NCI-H2171 treated with DMSO at 0.1 percent for 48 hours (cell line): ENCODE data around the gene IGF2BP1.
"Not testable (repeated sequence)": the region's sequence is repeated elsewhere in the genome, so short reads cannot be mapped to it uniquely, and the experiment has no call there.

Experiments
- DNase-seq: peaks from one replicate; lab custom pipeline; 2025; lab: John Stamatoyannopoulos, UW

The IGF2BP1 gene

DNA sequence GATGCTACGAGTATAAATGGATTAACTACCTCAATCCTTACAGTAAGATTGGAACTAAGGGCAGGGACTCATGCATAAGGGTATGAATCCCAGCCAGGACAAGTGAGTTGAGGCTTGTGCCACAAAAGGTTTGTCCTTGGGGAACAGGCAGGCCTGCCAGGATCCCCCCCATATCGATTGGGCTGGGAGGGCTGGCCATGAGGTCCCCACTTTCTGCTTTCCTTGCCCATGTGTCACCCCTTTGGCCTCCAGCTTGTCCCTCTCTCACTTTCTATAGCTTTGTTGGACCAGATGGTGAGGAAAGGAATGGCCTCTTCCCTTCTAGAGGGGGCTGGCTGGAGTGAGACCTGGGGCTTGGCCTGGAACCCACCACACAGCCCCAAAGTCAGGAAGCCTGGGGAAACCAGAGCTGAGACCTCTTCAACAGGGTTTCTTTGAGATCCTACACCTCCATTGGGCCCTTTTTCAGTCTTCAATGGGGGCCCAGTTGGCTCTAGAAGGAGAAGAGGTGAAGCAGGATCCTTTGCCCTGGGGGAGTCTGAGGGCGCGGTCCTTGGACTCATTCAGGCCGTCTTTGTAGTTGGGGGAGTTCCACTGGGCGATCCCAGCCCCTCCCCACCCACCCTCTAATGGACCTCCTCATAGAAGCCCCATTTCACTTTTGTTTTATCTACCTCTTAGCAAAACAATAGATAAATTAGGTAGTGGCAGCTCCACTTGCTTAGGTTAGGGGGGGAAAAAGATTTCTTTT lies 57.3 kb downstream of the IGF2BP1 start:
- DNase-seq: no peak

DNA sequence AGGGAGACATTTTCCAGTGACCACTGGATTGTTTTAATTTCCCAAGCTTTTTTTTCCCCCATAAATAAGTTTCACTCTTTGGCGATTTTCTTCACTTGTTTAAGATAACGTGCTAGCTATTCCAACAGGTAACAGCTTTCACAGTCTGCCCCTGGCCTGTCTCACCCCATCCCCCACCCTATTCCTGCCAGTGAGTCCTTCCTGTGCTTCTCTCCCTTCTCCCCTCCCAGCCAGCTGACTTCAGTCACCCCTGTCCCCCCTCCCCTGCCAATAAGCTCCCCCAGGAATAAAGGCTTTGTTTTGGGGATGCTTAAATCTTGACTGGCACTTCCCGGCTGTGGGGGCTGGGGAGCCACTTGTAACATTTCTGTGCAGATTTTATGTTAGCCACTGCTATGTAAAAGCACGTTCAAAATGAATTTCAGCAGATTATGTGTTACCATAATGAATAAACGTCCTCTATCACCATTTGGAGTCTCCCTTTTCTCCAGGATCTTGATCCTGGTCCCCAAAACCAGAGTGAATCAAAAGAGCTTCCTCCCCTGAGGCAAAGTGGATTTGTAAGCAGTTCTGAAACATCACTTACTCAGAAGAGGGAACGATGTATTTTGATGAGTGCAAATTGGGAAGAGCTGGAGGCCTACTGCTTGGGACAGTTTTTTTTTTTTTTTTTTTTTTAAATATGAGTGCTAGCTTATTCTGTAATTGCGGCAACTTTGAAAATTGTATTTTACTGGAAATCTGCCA lies 58.2 kb downstream of the IGF2BP1 start:
- no peak for DNase-seq

DNA sequence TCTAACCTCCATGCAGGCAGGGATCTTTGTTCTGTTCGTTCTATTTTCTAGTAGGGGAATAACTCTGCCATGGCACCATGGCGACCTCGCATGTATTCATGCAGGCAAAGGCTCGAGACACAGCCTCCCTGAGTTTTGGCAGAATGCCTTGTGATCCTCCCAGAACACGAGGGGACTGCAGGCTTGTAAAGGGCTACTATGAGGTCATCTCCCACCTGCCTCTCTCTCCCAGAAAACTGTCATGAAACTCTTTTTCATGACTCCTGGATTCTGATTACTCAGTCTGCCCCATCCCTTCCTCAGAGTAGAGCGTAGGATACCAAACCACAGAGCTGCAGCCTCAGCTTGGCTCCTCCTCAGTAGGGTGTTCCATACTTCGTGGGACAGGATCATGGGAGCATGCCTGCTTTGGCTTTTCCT lies 64.3 kb downstream of the IGF2BP1 start:
- DNase-seq: no peak

DNA sequence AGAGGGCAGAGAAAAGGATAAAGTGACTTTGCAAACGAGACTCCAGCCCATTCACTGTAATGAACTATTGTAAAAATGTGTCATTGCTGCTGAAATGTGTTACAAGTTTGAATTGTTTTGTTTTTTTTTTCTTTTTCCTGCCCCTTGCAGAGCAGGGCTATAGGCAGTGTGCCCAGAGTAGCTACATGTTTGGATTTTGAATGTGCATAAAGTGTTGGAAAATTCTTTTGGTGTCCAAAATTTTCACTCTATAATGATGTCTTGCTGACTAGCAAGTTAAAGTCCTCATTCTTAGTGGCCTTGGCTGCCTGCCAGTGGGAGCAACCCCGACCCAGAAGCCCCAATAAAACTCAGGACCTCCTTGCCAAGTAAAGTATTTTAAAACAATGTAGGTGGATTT lies 66.5 kb downstream of the IGF2BP1 start:
- DNase-seq: no peak

DNA sequence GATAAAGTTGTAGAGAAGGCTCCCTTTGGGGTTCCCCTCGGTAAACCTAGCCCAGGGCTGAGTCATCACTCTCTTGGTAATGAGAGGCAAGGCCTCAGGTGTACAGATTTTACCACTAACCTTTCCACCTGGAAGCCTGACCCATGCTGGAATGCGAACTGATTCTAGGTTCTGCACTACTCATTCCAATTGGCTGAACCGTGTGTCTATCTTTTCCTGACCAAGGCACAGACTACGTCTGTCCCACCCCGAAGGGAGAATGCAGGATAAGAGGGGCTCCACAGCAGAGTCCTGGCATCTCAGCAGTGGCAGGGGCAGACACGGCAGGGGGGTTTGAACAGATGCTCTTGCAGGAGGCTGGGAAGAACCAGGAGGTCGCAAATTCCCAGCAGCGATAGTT lies 70.0 kb downstream of the IGF2BP1 start:
- DNase-seq: no peak

DNA sequence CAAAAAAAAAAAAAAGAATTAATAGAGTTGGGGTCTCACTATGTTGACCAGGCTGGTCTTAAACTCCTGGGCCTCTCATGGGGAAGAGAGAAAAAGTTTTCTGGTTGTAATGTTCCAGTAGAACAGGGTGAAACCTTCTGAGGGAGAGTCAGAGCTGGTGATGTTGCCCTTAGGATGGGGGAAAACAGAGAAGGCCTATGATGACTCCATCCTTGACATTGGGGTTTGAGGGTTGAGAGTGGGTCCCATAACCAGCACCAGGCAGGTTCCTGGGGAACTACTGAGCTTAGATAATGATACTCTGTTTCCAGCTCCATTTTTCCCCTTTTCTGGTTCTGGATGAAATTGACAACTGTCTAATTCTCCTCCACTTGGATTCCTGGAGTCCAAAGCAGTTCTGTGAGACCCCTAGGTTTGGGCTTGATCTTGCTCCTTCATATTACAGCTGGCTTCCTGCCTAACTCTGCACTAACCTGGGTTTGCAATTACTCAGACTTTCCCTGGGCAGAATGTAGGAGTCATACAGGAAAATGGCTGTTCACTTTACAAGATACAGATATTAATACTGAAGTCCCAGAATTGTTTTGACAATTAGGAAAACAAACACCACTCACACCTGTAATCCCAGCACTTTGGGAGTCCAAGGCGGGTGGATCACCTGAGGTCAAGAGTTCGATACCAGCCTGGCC lies 72.5 kb downstream of the IGF2BP1 start:
- DNase-seq: no peak

DNA sequence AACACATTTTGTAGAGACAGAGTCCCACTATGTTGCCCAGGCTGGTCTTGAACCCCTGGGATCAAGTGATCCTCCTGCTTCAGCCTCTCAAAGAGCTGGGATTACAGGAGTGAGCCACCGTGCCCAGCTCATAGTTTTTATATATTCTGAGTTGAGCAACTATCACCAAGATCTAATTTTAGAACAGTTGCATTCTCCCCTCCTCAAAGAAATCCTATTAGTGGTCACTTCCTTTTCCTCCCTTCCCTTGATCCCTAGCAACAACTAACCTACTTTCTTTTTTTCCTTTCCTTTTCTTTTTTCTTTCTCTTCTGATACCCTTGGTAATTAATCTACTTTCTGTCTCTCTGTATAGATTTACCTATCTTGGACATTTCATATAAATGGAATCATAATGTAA lies 73.9 kb downstream of the IGF2BP1 start:
- DNase-seq: no peak

DNA sequence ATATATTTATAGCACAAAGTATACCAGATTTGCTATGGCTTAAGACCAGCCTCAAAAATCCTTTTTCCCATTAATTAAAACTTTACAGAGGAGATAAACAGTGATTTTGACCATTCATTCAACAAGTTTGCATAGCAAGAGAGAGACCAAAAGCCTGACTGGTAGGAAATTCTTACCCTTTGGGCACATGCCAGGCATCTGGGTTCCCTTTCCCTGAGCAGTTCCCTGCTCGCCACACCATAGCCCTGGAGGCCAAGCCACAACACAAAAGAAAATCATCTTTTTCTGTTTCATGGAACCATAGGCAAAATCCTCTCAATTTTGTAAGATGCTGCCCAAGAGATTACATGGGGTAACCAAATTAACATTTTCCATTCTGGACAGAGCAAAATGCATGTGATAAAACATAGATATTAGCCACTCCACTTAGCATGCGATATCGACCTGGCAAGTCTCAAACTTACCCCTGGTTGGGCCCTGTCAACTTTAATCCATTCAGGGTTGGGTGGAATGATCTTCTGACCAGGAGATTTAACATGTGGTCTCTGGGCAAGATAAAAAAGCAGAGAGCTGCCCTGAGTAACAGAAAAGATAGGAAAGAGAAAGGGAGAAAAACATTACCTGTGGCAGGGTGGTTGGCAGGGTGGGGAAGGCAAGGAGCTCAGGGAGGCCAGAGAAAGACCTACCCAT lies 77.8 kb downstream of the IGF2BP1 start:
- DNase-seq: no peak

DNA sequence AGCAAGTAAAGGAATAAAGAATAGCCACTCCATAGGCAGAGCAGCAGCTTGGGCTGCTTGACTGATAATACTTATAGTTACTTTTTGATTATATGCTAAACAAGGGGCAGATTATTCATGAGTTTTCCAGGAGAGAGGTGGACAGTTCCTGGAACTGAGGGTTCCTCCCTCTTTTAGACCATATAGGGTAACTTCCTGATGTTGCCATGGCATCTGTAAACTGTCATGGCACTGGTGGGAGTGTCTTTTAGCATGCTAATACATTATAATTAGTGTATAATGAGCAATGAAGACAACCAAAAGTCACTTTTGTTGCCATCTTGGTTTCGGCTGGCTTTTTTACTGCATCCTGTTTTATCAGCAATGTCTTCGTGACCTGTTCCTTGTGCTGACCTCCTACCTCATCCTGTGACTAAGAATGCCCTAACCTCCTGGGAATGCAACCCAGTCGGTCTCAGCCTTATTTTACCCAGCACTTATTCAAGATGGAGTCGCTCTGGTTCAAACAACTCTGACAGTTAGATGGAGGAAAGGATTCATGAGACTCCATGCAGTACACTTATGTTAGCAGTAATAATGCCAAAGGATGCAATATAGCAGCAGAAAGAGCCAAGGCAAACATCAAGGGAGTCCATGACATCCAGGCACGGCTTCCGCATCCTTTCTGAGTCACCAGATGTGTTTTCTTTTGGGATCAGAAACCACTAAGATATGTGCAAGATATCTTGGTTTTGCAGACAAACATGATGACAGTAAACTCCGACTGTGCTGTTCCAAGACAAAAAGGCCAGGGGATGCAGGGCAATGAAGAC lies 79.6 kb downstream of the IGF2BP1 start:
- DNase-seq: no peak

DNA sequence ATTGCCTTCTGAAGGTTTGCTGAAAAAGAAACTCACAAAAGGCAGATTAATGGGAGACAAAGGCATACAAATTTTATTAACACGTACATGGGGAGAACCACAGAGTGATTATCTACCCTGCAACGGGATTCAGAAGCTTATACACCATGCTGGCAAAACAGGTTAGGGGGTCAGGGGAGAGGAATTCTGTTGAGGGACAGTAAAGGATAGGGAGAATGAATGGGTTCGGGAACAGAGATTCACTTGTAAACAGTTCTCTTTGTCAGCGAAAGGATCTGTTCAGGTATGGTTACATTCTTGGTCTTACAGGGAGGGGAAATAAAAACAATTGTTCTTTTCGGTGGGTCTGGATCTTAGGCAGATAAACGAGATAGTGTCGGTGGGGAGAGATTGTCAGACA lies 81.1 kb downstream of the IGF2BP1 start:
- no peak for DNase-seq

DNA sequence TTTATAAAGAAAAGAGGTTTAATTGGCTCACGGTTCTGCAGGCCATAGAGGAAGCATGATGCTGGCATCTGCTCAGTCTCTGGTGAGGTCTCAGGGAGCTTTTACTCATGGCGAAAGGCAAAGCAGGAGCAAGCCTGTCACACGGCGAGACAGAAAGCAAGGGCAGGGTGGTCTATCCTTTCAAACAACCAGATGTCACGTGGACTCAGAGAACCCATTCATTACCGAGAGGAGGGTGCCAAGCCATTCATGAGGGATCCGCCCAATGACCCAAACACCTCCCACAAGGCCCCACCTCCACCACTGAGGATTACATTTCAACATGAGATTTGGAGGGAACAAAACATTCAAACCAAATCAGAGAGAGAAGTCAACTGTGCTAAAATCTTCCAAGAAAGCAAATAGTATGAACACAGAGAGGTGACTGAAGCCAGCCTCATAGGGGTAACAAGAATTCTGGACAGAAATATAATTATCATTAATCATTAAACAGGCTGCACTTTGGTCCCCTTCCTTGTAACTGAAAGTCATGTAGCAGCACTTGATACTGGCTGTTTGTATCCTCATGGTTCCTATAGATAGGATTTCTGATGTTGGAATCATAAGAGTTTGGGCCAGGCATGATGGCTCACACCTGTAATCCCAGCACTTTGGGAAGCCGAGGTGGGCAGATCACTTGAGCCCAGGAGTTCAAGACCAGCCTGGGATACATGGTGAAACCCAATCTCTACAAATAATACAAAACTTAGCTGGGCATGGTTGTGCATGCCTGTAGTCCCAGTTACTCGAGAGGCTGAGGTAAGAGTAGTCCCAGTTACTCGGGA lies 82.9 kb downstream of the IGF2BP1 start:
- no peak for DNase-seq

DNA sequence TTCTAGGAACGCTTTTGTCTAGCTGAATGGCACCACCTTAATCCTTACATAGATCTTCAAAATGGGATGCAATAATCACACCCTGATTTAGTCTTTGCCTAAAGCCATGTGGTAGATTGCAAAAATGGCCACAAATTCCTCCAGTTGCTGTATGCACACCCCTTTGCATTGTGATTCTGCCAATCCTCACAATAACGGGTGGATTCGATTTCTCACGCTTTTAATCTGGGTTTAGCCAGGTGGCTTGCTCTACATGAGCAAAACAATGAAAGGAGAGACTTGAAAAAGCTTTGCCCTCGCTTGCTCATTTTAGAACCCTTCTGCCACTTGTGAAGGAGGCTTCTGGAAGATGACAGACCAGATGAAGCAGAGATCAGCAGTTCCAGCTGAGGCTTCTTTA lies 85.0 kb downstream of the IGF2BP1 start:
- DNase-seq: no peak

DNA sequence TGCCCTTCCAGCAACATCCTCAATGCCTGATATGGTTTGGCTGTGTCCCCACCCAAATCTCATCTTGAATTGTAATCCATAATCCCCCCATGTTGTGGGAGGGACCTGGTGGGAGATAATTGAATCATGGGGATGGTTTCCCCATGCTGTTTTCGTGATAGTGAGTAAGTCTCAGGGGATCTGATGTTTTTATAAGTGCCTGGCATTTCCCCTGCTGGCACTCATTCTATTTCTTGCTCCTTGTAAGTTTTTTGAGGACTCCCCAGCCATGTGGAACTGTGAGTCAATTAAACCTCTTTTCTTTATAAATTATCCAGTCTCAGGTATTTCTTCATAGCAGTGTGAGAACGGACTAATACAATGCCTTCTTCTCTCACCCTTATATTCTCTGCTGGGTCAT lies 87.9 kb downstream of the IGF2BP1 start:
- not testable (repeated sequence) for DNase-seq

DNA sequence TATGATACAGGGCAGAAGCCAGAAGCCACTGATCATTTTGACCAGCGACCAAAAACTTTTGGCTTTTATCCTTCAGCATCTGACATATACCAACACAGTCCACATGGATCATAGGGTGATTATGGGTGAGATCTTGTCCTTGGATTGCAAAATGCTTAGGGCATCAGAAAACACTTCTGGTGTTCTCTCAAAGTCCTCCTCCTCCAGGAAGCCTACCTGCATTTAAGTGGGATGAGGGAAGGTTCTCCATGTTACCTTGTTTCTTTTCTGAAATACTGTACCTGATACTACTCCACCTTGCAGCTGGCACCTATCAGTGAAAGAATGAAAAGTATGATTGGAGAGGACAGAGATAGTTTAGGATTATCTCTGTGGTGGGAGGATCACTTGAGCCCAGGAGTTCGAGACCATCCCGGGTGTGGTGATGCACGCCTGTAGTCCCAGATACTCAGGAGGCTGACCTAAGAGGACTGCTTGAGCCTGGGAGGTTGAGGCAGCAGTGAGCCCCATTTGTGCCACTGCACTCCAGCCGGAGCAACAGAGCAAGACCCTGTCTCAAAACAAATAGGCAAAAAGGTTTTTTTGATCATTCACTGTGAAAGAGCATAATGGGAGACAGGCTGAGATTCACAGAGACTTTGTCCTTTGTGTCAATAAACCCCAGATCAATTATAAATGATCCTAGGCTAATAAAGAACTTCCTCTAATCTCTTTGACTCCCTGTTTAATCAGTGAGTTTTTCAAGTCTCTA lies 88.6 kb downstream of the IGF2BP1 start:
- DNase-seq: no peak

DNA sequence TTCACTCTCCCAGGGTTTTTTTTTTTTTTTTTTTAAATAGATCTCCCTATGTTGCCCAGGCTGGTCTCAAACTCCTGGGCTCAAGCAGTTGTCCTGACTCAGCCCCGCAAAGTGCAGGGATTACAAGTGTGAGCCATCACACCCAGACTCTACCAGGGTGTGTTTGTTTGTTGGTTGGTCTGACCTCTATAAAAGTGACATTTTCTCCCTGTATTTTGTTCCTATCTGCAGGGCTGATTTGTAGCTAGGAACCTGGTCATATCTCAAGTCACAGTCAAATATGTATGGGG lies 89.1 kb downstream of the IGF2BP1 start:
- DNase-seq: no peak

DNA sequence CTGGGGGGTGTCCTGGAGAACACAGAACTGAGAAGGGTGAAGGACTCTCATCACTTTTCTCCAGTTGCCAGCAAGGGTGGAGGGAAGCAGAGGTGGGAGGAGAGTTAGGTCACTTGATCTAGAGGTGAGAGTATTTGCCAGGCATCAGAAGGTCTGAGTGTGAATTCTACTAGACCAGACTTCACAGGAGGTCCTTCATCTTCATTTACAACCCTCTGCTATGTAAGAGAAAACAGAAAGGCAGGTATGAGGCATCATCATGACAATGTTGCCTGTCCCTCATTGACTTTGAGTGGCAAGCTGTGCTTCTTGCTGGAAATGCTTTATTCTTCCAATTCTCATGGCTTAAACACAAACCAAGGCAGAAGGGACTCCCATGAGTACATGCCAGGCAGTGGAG lies 89.5 kb downstream of the IGF2BP1 start:
- no peak for DNase-seq

DNA sequence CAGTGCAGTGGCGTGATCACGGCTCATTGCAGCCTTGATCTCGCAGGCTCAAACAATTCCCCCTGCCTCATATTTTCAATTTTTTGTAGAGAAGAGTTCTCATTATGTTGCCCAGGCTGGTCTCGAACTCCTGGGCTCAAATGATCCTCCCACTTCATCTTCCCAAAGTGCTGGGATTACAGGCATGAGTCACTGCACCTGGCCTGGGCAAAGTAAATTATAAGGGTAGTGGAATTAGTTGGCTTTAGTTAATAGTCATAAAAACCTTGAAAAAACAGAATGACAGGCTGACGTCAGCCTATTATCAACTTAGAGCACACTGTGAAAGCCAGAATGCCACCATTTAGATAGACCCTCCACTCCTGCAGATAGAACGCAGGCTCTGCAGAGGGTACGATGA lies 91.9 kb downstream of the IGF2BP1 start:
- no peak for DNase-seq

DNA sequence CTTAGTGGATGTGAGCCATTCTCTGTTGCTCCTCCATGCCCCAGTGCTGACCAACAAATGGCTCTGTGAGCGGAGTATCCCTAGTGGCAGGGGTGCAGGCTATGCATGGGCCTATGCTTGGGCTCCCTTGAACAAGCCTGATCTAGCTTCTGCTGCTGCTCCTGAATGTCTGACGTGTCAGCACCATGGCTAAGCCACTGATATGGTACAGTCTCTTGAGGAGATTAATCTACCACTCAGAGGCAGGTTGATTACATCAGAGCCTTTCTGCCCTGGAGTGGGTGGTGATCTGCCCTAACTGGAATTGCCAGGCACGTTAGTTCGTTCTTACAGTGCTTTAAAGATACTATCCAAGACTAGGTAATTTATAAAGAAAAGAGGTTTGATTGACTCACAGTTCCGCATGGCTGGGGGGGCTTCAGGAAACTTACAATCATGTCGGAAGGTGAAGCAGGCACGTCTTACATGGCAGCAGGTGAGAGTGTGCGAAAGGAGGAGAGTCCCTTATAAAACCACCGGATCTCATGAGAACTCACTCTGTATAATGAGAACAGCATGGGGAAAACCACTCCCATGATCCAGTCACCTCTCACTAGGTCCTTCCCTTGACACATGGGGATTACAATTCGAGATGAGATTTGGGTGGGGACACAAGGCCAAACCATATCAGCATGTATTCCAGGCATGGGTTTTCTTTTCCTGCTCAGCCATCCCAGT lies 93.9 kb downstream of the IGF2BP1 start:
- no peak for DNase-seq

DNA sequence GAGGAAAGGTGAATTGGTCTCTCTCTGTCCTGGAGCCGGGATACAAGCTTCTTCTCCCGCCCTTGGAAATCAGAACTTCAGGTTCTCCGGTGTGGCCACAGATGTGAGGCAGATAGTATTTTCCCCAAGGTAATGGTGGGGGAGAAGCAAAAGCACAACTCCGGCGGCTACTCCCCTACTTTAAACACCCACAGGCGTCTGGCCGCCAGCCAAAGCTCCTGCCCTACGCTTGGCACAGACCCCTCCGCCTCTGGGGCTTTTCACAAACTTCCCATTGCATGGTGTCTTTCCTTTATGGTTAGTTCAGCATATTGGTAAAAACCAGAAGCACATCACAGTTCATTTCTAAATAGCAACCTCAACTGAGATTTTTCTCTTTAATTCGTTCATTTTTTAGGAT lies 95.9 kb downstream of the IGF2BP1 start:
- DNase-seq: no peak

DNA sequence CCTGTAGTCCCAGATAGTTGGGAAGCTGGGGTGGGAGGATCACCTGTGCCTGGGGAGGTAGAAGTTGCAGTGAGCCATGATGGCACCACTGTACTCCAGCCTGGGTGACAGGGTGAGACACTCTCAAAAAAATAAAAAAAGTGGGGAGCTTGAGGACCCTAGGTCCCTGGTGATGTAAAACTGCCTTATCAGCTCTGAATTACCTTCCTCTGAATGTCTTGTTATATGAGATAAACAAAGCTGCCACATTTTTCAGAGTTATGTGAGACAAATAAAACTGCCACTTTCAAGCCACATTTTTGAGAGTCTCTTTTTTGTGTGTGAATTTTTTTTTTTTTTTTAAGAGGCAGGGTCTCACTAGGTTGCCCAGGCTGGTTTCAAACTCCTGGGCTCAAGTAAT lies 103.4 kb downstream of the IGF2BP1 start:
- DNase-seq: no peak
